HG03558 (cell line): ENCODE data around the gene ACOT11.

Experiments used
- ATAC-seq: cut with Tn5 transposase; IDR thresholded peaks from one replicate; pipeline ENCODE4 v1.9.1; 2021; ENCODE audit warnings: moderate number of reproducible peaks; ENCODE audit not compliant: unreplicated experiment; ENCODE audit errors: extremely low read depth

ACOT11 gene

GRCh38 chr1:54583307-54583686, 35.3 kb downstream of the ACOT11 start:
- ATAC-seq: no peak

DNA sequence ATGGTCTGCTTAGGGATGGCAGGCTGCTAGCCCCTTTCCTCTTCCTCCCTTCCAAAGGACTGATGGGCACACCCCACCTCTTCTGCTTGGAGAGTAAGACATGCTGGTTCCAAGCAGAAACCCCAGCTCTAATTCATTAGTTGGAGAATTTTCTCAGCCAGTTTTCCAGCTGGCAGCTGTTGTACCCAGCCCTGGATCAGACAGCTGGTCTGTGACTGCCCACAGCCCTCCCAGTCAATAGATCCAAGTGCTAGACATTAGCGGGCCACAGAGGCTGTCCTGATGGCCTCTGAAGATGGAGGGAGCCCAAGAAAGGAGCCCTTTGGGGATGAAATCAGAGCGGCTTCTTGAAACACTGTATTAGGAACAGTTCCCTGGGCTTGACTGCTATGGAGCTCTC, 35.8 kb downstream of the ACOT11 start:
- ATAC-seq: no peak

GRCh38 chr1:54584575-54584974, 36.5 kb downstream of the ACOT11 start:
- no peak for ATAC-seq

GRCh38 chr1:54585181-54586066, 37.4 kb downstream of the ACOT11 start:
- no peak for ATAC-seq

DNA sequence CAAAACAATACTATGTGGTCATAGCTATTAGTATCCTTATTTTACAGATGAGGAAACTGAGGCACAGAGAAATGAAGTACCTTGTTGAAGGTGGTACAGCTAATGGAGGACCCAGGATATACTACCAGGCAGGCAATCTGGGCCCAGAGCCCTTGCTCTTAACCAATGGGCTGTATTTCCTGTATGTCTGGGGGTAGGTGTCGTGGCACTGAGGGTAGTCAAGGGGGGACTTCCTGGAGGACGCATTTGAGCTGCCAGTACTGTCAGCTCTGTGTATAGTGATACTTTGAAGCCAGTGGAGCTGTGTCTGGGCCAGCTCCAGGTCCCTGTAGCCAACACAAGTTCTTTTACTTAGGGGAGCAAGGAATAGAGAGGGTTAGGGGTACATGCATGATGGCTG, 40.3 kb downstream of the ACOT11 start:
- no peak for ATAC-seq

- ATAC-seq: no peak
These were observed 43.2 kb downstream of the ACOT11 start for GRCh38 chr1:54591127-54591756.

DNA sequence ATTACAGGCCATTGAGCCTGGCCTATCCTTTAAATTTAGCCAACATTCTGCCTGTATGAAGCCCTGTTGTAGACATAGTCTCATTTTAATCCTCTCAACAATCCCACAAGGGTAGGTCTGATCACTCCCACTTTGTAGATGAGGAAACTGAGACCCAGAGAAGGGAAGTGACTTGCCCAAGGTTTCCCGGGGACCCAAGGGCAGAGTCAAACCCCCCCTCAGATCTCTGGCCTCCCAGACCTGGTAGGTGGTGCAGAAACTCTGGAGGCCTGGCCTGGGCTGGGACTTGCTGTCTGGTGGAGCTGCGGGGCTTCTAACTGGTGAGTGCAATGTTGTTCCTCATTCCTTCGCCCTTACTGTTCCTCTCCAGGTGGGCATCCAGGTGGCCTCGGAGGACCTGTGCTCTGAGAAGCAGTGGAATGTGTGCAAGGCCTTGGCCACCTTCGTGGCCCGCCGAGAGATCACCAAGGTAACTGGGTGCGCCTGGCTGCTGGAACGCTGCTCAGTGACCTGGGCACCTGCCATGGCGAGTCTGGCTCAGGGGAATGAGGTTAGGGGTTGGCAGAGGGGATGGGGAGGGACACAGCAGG, 45.6 kb downstream of the ACOT11 start:
- no peak for ATAC-seq

- ATAC-seq: no peak
These were observed 46.4 kb downstream of the ACOT11 start for GRCh38 chr1:54594463-54594862.

GRCh38 chr1:54595956-54596498, 48.0 kb downstream of the ACOT11 start:
- ATAC-seq: no peak

- ATAC-seq: no peak
These were observed 48.7 kb downstream of the ACOT11 start for GRCh38 chr1:54596756-54597155.

GRCh38 chr1:54597455-54598030, 49.5 kb downstream of the ACOT11 start:
- ATAC-seq: no peak

- no peak for ATAC-seq
These were observed 51.3 kb downstream of the ACOT11 start for GRCh38 chr1:54599211-54599823.

GRCh38 chr1:54600947-54601721, 53.1 kb downstream of the ACOT11 start:
- ATAC-seq: no peak

GRCh38 chr1:54601730-54602129, 53.7 kb downstream of the ACOT11 start:
- ATAC-seq: no peak

GRCh38 chr1:54602554-54602953, 54.5 kb downstream of the ACOT11 start:
- ATAC-seq: no peak

- ATAC-seq: no peak
These were observed 55.2 kb downstream of the ACOT11 start for GRCh38 chr1:54603241-54603640.

DNA sequence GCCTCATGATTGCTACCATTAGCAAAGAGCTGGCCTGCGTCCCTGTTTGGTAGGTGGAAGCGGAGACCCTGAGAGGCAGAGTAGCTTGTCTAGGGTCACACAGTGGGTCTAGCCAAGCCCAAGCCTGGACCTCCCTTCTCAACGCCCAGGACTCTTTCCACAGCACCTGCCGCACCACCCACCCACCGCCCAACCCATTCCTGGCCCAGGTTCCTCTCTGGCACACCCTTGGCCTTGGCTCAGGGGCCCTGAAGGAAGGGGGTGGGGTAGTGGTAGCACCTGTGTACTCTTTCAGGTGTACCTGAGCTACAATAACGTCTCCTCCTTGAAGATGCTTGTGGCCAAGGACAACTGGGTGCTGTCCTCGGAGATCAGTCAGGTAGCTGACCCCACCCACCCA, 56.0 kb downstream of the ACOT11 start:
- ATAC-seq: no peak

- no peak for ATAC-seq
These were observed 56.7 kb downstream of the ACOT11 start for GRCh38 chr1:54604572-54605370.
